ENCODE data around the gene PIGQ. TPM values are rescaled to one million over a fixed set of nuclear protein-coding genes. Genes with fewer than 3 reads are reported as not detected.

PIGQ gene
- total and polyA plus RNA-seq, 2 donors (not counting 1 experiment from before 2014, with no cell fraction given) = 11.2 to 22.3 TPM

- no peaks in the 10 kb centered on the region for H3K27me3 ChIP-seq (ENCODE audit: control insufficient read depth, insufficient read depth, low read length)
- peak in 1 of 2 donors; percentile 54 for DNase-seq (ENCODE audit: low read depth in 2 of 2)
- H3K9ac ChIP-seq (ENCODE audit: insufficient read depth, low read length) = no peak overlapping the region
- peaks cover 2% of the 10 kb centered on the region for H3K4me1 ChIP-seq (ENCODE audit: control insufficient read depth, extremely low read depth, insufficient read depth, low read length)
- no peaks in the 10 kb centered on the region for H3K79me2 ChIP-seq (ENCODE audit: control insufficient read depth, insufficient read depth, low read length)
- no peak overlapping the region for H3K4me3 ChIP-seq (replicated peaks in 1 of 4; ENCODE audit: control extremely low read depth in 1 of 4, insufficient read depth in 1 of 4, low read depth in 3 of 4, low read length in 4 of 4)
- H3K36me3 ChIP-seq (ENCODE audit: control insufficient read depth, insufficient read depth, low read length) = peaks cover 9% of the 10 kb centered on the region
- H3K27ac ChIP-seq (ENCODE audit: insufficient read depth, low read length) = peak overlapping the region; percentile 34
- TF ChIP-seq EZH2 (IDR thresholded peaks at IDR 0.05; ENCODE audit: low read length, missing control alignments) (no peak), CTCF (conservative IDR thresholded peaks at IDR 0.05 in 1 of 2, IDR thresholded peaks at IDR 0.05 in 1 of 2; ENCODE audit: low read depth in 1 of 2, low read length in 2 of 2) (no peak)
- no peak overlapping the region for H2AFZ ChIP-seq (ENCODE audit: low read length)
- no peak overlapping the region for H3K4me2 ChIP-seq (ENCODE audit: extremely low read depth, insufficient read depth, low read length)
- H4K20me1 ChIP-seq (ENCODE audit: control insufficient read depth, extremely low read depth, insufficient read depth, low read length) = no peaks in the 10 kb centered on the region
- no peaks in the 10 kb centered on the region for H3K9me3 ChIP-seq (ENCODE audit: control insufficient read depth, insufficient read depth, low read depth, low read length)
Measured at GRCh38 chr16:627454-628239, 57.9 kb downstream of the PIGQ start.

- Histone ChIP-seq H3K4me1 (ENCODE audit: control insufficient read depth, extremely low read depth, insufficient read depth, low read length) (peaks cover 2% of the 10 kb centered on the region), H3K79me2 (ENCODE audit: control insufficient read depth, insufficient read depth, low read length) (no peaks in the 10 kb centered on the region), H3K27ac (ENCODE audit: insufficient read depth, low read length) (no peak overlapping the region), H4K20me1 (ENCODE audit: control insufficient read depth, extremely low read depth, insufficient read depth, low read length) (no peaks in the 10 kb centered on the region), H3K9me3 (ENCODE audit: control insufficient read depth, insufficient read depth, low read depth, low read length) (no peaks in the 10 kb centered on the region), H3K27me3 (ENCODE audit: control insufficient read depth, insufficient read depth, low read length) (no peaks in the 10 kb centered on the region), H3K36me3 (ENCODE audit: control insufficient read depth, insufficient read depth, low read length) (peaks cover 12% of the 10 kb centered on the region), H2AFZ (ENCODE audit: low read length) (no peak overlapping the region), H3K4me3 (replicated peaks in 1 of 4; ENCODE audit: control extremely low read depth in 1 of 4, insufficient read depth in 1 of 4, low read depth in 3 of 4, low read length in 4 of 4) (no peak overlapping the region), H3K4me2 (ENCODE audit: extremely low read depth, insufficient read depth, low read length) (no peak overlapping the region), H3K9ac (ENCODE audit: insufficient read depth, low read length) (no peak overlapping the region)
- DNase-seq (ENCODE audit: low read depth in 2 of 2) = no peak
- no peak for TF ChIP-seq CTCF (conservative IDR thresholded peaks at IDR 0.05 in 1 of 2, IDR thresholded peaks at IDR 0.05 in 1 of 2; ENCODE audit: low read depth in 1 of 2, low read length in 2 of 2)
- no peak for TF ChIP-seq EZH2 (IDR thresholded peaks at IDR 0.05; ENCODE audit: low read length, missing control alignments)
Measured at GRCh38 chr16:628321-629061, 58.7 kb downstream of the PIGQ start.

- H3K9me3 ChIP-seq (ENCODE audit: control insufficient read depth, insufficient read depth, low read depth, low read length) = no peaks in the 10 kb centered on the region
- H3K4me3 ChIP-seq (replicated peaks in 1 of 4; ENCODE audit: control extremely low read depth in 1 of 4, insufficient read depth in 1 of 4, low read depth in 3 of 4, low read length in 4 of 4) = no peak overlapping the region
- H3K4me1 ChIP-seq (ENCODE audit: control insufficient read depth, extremely low read depth, insufficient read depth, low read length) = peaks cover 2% of the 10 kb centered on the region
- H3K27me3 ChIP-seq (ENCODE audit: control insufficient read depth, insufficient read depth, low read length) = no peaks in the 10 kb centered on the region
- no peaks in the 10 kb centered on the region for H3K79me2 ChIP-seq (ENCODE audit: control insufficient read depth, insufficient read depth, low read length)
- DNase-seq (ENCODE audit: low read depth in 2 of 2) = no peak
- TF ChIP-seq CTCF (conservative IDR thresholded peaks at IDR 0.05 in 1 of 2, IDR thresholded peaks at IDR 0.05 in 1 of 2; ENCODE audit: low read depth in 1 of 2, low read length in 2 of 2) (no peak), EZH2 (IDR thresholded peaks at IDR 0.05; ENCODE audit: low read length, missing control alignments) (no peak)
- H3K27ac ChIP-seq (ENCODE audit: insufficient read depth, low read length) = no peak overlapping the region
- H4K20me1 ChIP-seq (ENCODE audit: control insufficient read depth, extremely low read depth, insufficient read depth, low read length) = no peaks in the 10 kb centered on the region
- H3K4me2 ChIP-seq (ENCODE audit: extremely low read depth, insufficient read depth, low read length) = no peak overlapping the region
- H2AFZ ChIP-seq (ENCODE audit: low read length) = no peak overlapping the region
- H3K36me3 ChIP-seq (ENCODE audit: control insufficient read depth, insufficient read depth, low read length) = peaks cover 17% of the 10 kb centered on the region
- H3K9ac ChIP-seq (ENCODE audit: insufficient read depth, low read length) = no peak overlapping the region
Measured at GRCh38 chr16:629185-629832, 59.5 kb downstream of the PIGQ start.
